ENCODE results near the gene PFKFB4.
A peak's percentile ranks its signal among the peaks of the same experiment; 100 is the strongest.

Gene PFKFB4

DNA sequence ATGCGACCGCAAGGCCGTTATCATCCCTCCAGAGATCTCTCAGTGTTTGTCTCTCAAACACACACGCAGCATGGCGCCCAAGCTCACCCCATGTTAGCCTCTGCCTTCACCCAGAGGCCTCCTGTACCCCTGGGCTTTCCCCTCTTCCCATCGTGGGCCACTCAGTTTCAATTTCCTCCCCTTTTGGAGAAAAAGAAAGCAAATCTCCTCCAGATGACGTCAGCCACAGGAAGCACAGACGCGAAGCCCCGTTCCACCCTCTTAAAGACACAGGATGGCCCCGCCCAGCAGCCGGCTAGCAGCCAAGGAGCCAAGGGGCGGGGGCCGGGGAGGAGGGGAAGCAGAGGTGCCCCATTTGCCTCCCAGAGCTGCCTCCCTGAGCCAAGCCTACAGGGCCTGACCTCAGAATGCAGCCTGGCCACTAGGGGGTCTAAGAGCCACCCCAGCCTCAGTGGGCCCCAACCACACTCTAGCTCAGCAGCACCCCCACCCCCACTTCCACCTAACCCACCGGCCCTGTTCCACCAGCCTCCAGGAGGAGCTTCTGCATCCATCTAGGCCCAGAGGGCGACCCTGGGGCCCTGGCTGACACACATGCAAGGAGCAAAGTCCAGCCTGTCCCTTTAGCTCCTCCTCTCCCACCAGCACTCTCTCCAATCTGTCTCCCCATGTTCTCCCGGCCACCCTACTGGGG lies 83.5 kb downstream of the PFKFB4 start:
- no peak for TF ChIP-seq YY1 (IDR thresholded peaks at IDR 0.05; ENCODE audit: insufficient read depth, insufficient read length)
- no peak for TF ChIP-seq ZNF274 (IDR thresholded peaks at IDR 0.05; ENCODE audit: low read depth, low read length)
- no peak for TF ChIP-seq SUZ12 (IDR thresholded peaks at IDR 0.05; ENCODE audit: extremely low read depth, insufficient read depth, insufficient read length)
- H3K36me3 ChIP-seq (ENCODE audit: insufficient read depth, insufficient read length, low read length): peaks cover 22% of the 10 kb centered on the region
- H3K4me1 ChIP-seq (ENCODE audit: insufficient read depth, insufficient read length): peaks cover 37% of the 10 kb centered on the region
- peak; percentile 94 for DNase-seq (ENCODE audit: low read depth, low spot score)
- H3K27me3 ChIP-seq (ENCODE audit: insufficient read depth, insufficient read length): no peaks in the 10 kb centered on the region
- H3K4me3 ChIP-seq (ENCODE audit: insufficient read length, low read depth): peak overlapping the region; percentile 85
- H3K9me3 ChIP-seq (ENCODE audit: insufficient read depth, low read length): no peaks in the 10 kb centered on the region
- peak overlapping the region; percentile 88 for H3K9ac ChIP-seq (ENCODE audit: insufficient read length, low read depth)

DNA sequence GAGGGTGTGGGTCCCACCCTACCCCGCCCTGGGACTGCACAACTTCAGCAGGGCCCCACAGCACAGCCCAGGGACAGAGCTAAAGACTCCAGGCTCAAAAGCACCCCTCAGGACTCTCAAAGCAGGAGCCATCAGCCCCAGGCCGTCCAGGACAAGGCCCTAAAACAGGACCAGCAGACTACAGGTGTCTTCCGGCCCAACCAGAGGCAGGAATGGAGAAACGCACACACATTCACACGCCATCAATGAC lies 84.0 kb downstream of the PFKFB4 start:
- Histone ChIP-seq H3K9me3 (ENCODE audit: insufficient read depth, low read length) (no peaks in the 10 kb centered on the region), H3K36me3 (ENCODE audit: insufficient read depth, insufficient read length, low read length) (peaks cover 27% of the 10 kb centered on the region), H3K4me1 (ENCODE audit: insufficient read depth, insufficient read length) (peaks cover 32% of the 10 kb centered on the region), H3K27me3 (ENCODE audit: insufficient read depth, insufficient read length) (no peaks in the 10 kb centered on the region), H3K4me3 (ENCODE audit: insufficient read length, low read depth) (peak overlapping the region; percentile 85), H3K9ac (ENCODE audit: insufficient read length, low read depth) (peak overlapping the region; percentile 88)
- no peak for DNase-seq (ENCODE audit: low read depth, low spot score)
- no peak for TF ChIP-seq ZNF274 (IDR thresholded peaks at IDR 0.05; ENCODE audit: low read depth, low read length)
- TF ChIP-seq YY1 (IDR thresholded peaks at IDR 0.05; ENCODE audit: insufficient read depth, insufficient read length): no peak
- no peak for TF ChIP-seq SUZ12 (IDR thresholded peaks at IDR 0.05; ENCODE audit: extremely low read depth, insufficient read depth, insufficient read length)

DNA sequence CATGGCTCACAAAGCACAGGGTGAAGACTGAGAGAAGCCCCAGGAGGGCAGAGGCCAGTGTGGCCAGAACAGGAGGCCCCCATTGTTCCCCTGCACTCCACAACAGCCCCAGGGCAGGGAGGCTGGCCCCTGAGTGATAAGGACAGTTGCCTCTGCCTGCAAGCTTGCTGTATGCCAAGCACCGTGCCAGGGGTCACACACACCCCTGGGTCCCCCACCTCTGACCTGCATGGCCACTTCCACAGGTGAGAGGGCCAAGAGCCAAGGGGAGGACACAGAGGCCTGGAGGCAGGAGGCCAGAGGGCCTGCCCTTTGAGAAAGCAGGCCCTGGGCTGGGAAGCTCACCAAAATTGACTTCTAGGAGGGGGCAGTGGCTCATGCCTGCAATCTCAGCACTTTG lies 86.3 kb downstream of the PFKFB4 start:
- H3K27me3 ChIP-seq (ENCODE audit: insufficient read depth, insufficient read length): no peaks in the 10 kb centered on the region
- TF ChIP-seq SUZ12 (IDR thresholded peaks at IDR 0.05; ENCODE audit: extremely low read depth, insufficient read depth, insufficient read length) (no peak), YY1 (IDR thresholded peaks at IDR 0.05; ENCODE audit: insufficient read depth, insufficient read length) (no peak), ZNF274 (IDR thresholded peaks at IDR 0.05; ENCODE audit: low read depth, low read length) (no peak)
- H3K9me3 ChIP-seq (ENCODE audit: insufficient read depth, low read length): no peaks in the 10 kb centered on the region
- H3K4me1 ChIP-seq (ENCODE audit: insufficient read depth, insufficient read length): peaks cover 36% of the 10 kb centered on the region
- peak overlapping the region; percentile 38 for H3K9ac ChIP-seq (ENCODE audit: insufficient read length, low read depth)
- DNase-seq (ENCODE audit: low read depth, low spot score): no peak
- peaks cover 49% of the 10 kb centered on the region for H3K36me3 ChIP-seq (ENCODE audit: insufficient read depth, insufficient read length, low read length)
- no peak overlapping the region for H3K4me3 ChIP-seq (ENCODE audit: insufficient read length, low read depth)

DNA sequence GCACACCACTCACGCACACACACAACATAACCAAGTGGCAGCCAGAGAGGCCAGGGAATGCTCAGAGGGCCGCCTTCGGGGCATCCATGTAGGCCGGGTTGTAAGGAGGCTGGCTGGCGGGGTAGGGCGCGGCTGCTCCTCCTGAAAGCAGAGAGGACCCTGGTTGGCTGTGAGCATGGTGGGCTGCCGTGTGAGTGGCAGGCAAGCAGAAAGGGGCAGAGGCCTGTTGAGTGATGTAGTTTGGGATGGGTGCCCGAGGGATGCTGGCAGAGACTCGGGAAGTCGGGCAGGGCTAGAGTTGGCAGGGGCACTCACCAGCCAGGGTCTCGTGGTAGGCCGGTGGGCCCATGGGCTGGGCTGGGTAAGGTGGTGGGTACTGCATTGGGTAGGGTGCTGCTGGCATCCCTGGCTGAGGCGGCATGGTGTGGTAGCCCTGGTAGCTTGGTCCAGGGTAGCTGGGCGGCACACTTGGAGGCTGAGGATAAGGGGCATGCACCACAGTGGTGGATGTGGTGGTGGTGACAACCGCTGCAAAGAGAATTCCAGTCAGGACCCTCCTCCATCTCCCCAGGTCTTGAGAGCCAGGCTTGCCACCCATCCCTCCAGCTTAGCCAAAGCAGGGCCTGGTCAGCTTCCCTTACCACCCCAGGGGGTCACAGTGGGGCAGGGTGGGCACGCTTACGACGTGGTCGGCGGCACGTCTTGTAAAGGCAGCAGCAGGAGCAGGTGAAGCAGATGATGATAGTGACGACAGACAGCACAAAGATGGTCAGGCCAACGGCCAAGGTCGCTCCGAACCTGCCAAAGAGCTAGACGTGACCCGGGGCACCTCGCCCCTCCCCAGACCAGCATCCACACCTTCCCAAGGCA lies 87.3 kb downstream of the PFKFB4 start:
- no peak for DNase-seq (ENCODE audit: low read depth, low spot score)
- Histone ChIP-seq H3K4me1 (ENCODE audit: insufficient read depth, insufficient read length) (peaks cover 35% of the 10 kb centered on the region), H3K27me3 (ENCODE audit: insufficient read depth, insufficient read length) (no peaks in the 10 kb centered on the region), H3K9me3 (ENCODE audit: insufficient read depth, low read length) (no peaks in the 10 kb centered on the region), H3K9ac (ENCODE audit: insufficient read length, low read depth) (no peak overlapping the region), H3K36me3 (ENCODE audit: insufficient read depth, insufficient read length, low read length) (peaks cover 59% of the 10 kb centered on the region), H3K4me3 (ENCODE audit: insufficient read length, low read depth) (no peak overlapping the region)
- TF ChIP-seq ZNF274 (IDR thresholded peaks at IDR 0.05; ENCODE audit: low read depth, low read length) (no peak), SUZ12 (IDR thresholded peaks at IDR 0.05; ENCODE audit: extremely low read depth, insufficient read depth, insufficient read length) (no peak), YY1 (IDR thresholded peaks at IDR 0.05; ENCODE audit: insufficient read depth, insufficient read length) (no peak)

DNA sequence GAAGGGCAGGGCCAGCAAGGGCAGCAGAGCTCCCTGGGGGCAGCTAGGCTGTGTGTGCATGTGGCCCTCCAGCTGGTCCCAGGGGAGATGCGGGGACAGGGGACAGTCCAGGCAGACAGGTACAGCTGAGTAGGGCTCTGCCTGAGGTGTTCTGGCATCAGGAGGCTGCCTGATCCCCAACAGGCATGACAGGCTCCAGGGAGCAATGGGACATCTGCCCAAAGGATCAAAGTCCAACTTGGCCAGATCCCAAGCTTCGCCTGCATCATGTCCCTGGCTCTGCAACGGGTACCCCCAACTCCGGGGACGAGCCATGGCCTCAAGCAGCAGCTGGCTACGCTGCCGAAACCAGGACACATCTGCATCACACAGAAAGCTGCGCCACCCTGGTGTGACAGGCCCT lies 88.3 kb downstream of the PFKFB4 start:
- no peaks in the 10 kb centered on the region for H3K9me3 ChIP-seq (ENCODE audit: insufficient read depth, low read length)
- no peak for DNase-seq (ENCODE audit: low read depth, low spot score)
- H3K4me3 ChIP-seq (ENCODE audit: insufficient read length, low read depth): no peak overlapping the region
- H3K27me3 ChIP-seq (ENCODE audit: insufficient read depth, insufficient read length): no peaks in the 10 kb centered on the region
- no peak overlapping the region for H3K9ac ChIP-seq (ENCODE audit: insufficient read length, low read depth)
- TF ChIP-seq SUZ12 (IDR thresholded peaks at IDR 0.05; ENCODE audit: extremely low read depth, insufficient read depth, insufficient read length) (no peak), ZNF274 (IDR thresholded peaks at IDR 0.05; ENCODE audit: low read depth, low read length) (no peak), YY1 (IDR thresholded peaks at IDR 0.05; ENCODE audit: insufficient read depth, insufficient read length) (no peak)
- H3K4me1 ChIP-seq (ENCODE audit: insufficient read depth, insufficient read length): peaks cover 35% of the 10 kb centered on the region
- H3K36me3 ChIP-seq (ENCODE audit: insufficient read depth, insufficient read length, low read length): peaks cover 68% of the 10 kb centered on the region

Measured in NT2/D1 (cell line).